ENCODE data around the gene DISP2.

The DISP2 gene

DNA sequence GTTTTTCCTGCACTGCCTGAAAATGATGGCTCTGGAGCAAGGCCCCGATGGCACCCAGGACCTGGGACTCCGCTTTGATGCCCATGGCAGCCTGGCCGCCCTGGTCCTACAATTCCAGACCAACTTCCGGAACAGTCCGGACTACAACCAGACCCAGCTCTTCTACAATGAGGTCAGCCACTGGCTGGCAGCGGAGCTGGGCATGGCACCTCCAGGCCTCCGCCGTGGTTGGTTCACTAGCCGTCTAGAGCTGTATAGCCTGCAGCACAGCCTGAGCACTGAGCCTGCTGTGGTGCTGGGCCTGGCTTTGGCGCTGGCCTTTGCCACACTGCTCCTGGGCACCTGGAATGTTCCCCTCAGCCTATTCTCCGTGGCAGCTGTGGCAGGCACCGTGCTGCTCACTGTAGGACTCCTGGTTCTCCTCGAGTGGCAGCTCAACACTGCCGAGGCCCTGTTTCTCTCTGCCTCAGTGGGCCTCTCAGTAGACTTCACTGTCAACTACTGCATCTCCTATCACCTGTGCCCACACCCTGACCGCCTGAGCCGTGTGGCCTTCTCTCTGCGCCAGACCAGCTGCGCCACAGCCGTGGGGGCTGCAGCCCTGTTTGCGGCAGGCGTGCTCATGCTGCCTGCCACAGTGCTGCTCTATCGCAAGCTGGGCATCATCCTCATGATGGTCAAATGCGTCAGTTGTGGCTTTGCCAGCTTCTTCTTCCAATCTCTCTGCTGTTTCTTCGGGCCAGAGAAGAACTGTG lies 10.9 kb downstream of the DISP2 start:
- TF ChIP-seq, protein P1, sequence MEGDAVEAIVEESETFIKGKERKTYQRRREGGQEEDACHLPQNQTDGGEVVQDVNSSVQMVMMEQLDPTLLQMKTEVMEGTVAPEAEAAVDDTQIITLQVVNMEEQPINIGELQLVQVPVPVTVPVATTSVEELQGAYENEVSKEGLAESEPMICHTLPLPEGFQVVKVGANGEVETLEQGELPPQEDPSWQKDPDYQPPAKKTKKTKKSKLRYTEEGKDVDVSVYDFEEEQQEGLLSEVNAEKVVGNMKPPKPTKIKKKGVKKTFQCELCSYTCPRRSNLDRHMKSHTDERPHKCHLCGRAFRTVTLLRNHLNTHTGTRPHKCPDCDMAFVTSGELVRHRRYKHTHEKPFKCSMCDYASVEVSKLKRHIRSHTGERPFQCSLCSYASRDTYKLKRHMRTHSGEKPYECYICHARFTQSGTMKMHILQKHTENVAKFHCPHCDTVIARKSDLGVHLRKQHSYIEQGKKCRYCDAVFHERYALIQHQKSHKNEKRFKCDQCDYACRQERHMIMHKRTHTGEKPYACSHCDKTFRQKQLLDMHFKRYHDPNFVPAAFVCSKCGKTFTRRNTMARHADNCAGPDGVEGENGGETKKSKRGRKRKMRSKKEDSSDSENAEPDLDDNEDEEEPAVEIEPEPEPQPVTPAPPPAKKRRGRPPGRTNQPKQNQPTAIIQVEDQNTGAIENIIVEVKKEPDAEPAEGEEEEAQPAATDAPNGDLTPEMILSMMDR (IDR thresholded peaks at IDR 0.05; ENCODE audit: low read depth, low read length, missing control alignments), result no peak
- H3K4me3 ChIP-seq (replicated peaks; ENCODE audit: low read depth, low read length), result no peak overlapping the region
- no peak for DNase-seq (ENCODE audit: extremely low read depth, low read depth)

GRCh38 chr15:40369474-40369869 lies 11.5 kb downstream of the DISP2 start:
- no peak overlapping the region for H3K4me3 ChIP-seq (replicated peaks; ENCODE audit: low read depth, low read length)
- DNase-seq (ENCODE audit: extremely low read depth, low read depth), result no peak
- TF ChIP-seq, protein P1 (IDR thresholded peaks at IDR 0.05; ENCODE audit: low read depth, low read length, missing control alignments), result no peak

- DNase-seq (ENCODE audit: extremely low read depth, low read depth), result no peak
- H3K4me3 ChIP-seq (replicated peaks; ENCODE audit: low read depth, low read length), result no peak overlapping the region
- TF ChIP-seq, protein P1 (IDR thresholded peaks at IDR 0.05; ENCODE audit: low read depth, low read length, missing control alignments), result no peak
Observed at GRCh38 chr15:40369971-40370370, 12.0 kb downstream of the DISP2 start.

- TF ChIP-seq, protein P1 (IDR thresholded peaks at IDR 0.05; ENCODE audit: low read depth, low read length, missing control alignments), result no peak
- no peak overlapping the region for H3K4me3 ChIP-seq (replicated peaks; ENCODE audit: low read depth, low read length)
- DNase-seq (ENCODE audit: extremely low read depth, low read depth), result no peak
Observed at GRCh38 chr15:40372981-40373380, 15.0 kb downstream of the DISP2 start.

- no peak overlapping the region for H3K4me3 ChIP-seq (replicated peaks; ENCODE audit: low read depth, low read length)
- DNase-seq (ENCODE audit: extremely low read depth, low read depth), result no peak
- TF ChIP-seq, protein P1 (IDR thresholded peaks at IDR 0.05; ENCODE audit: low read depth, low read length, missing control alignments), result no peak
Observed at GRCh38 chr15:40377606-40378005, 19.6 kb downstream of the DISP2 start.

GRCh38 chr15:40379374-40379773 lies 21.4 kb downstream of the DISP2 start:
- H3K4me3 ChIP-seq (replicated peaks; ENCODE audit: low read depth, low read length), result no peak overlapping the region
- TF ChIP-seq, protein P1 (IDR thresholded peaks at IDR 0.05; ENCODE audit: low read depth, low read length, missing control alignments), result no peak

DNA sequence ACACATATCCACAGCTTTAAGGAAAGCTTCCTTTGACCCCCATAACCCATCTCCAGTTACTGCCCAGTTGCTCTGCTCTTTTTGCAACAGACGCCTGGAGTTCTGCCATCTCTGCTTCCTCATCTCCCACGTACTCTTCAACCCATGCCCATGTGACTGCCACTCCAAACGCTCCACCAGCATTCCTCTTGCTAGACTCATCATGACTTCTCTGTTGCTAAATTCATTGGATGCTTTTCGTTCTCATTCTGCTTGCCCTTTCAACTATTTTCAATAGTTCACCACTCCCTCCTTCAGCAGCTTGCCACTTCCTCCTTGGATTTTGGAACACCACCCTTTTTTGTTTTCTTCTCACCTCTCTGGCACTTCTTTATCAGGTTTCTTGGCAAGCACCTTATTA lies 21.8 kb downstream of the DISP2 start:
- DNase-seq (ENCODE audit: extremely low read depth, low read depth), result peak; percentile 79
- TF ChIP-seq, protein P1 (IDR thresholded peaks at IDR 0.05; ENCODE audit: low read depth, low read length, missing control alignments), result no peak
- H3K4me3 ChIP-seq (replicated peaks; ENCODE audit: low read depth, low read length), result no peak overlapping the region

More at GRCh38 chr15:40379374-40379773, 21.4 kb downstream of the DISP2 start:
- no peak for DNase-seq (ENCODE audit: extremely low read depth, low read depth)
